SH-SY5Y (cell line): ENCODE data around the gene TP53I3.

Experiments used
- GATA2 ChIP-seq: IDR thresholded peaks from 2 replicates; pipeline ENCODE4 v1.6.1; 2011; ENCODE audit warnings: mild to moderate bottlenecking, low read depth, low read length
- GATA3 ChIP-seq: IDR thresholded peaks from 2 replicates; pipeline ENCODE4 v1.6.1; 2011; ENCODE audit warnings: low read depth, mild to moderate bottlenecking, low read length, moderate library complexity

- TF ChIP-seq GATA3 (no peak), GATA2 (no peak)
Measured at GRCh38 chr2:24115057-24115456, 30.4 kb upstream of the TP53I3 start.
